SU-DHL-6 (cell line): Measurements from ENCODE around the gene CTPS1.

Experiments
- H2AFZ ChIP-seq: fragments of 200-600 bp; sonication (generic); 2 replicates; pipeline ENCODE4 v1.6.1; 2014; ENCODE audit warnings: low read depth, mild to moderate bottlenecking, moderate library complexity, mixed read lengths, antibody characterized with exemption, low read length; ENCODE audit not compliant: severe bottlenecking
- H3F3A ChIP-seq: fragments of 200-600 bp; shearing (Covaris generic); 2 replicates; pipeline ENCODE4 v1.6.0; 2016; ENCODE audit warnings: antibody characterized with exemption, mild to moderate bottlenecking; ENCODE audit not compliant: insufficient read depth
- H3K27ac ChIP-seq: fragments of 200-600 bp; sonication (generic); 2 replicates; pipeline ENCODE4 v1.5.1; 2016; ENCODE audit warnings: low read depth, mild to moderate bottlenecking, low read length, moderate library complexity, mixed read lengths
- H3K27me3 ChIP-seq: fragments of 200-600 bp; sonication (generic), shearing (Covaris generic); 2 replicates; pipeline ENCODE4 v1.6.0; 2014; ENCODE audit warnings: mild to moderate bottlenecking, low read length
- H3K36me3 ChIP-seq: fragments of 200-600 bp; sonication (generic); 2 replicates; pipeline ENCODE4 v1.6.1; 2014; ENCODE audit warnings: mild to moderate bottlenecking, low read length, mixed read lengths
- H3K4me2 ChIP-seq: fragments of 300-600, 200-600 bp; shearing (Covaris generic), sonication (generic); 2 replicates; pipeline ENCODE4 v1.6.0; 2014; ENCODE audit warnings: low read length, low read depth, mild to moderate bottlenecking; ENCODE audit not compliant: poor library complexity, severe bottlenecking
- H3K4me3 ChIP-seq: fragments of 200-600 bp; sonication (generic); 2 replicates; pipeline ENCODE4 v1.5.1; 2014; ENCODE audit warnings: antibody characterized with exemption, low read length, mild to moderate bottlenecking, mixed read lengths; ENCODE audit not compliant: insufficient read depth, poor library complexity, severe bottlenecking
- H3K79me2 ChIP-seq: fragments of 200-600 bp; sonication (generic); 2 replicates; pipeline ENCODE4 v1.6.1; 2014; ENCODE audit warnings: mild to moderate bottlenecking, low read length, moderate library complexity; ENCODE audit not compliant: insufficient read depth
- H3K9ac ChIP-seq: fragments of 200-600 bp; sonication (generic); 2 replicates; pipeline ENCODE4 v1.7.0; 2014; ENCODE audit warnings: mild to moderate bottlenecking, low read length
- H3K9me2 ChIP-seq: fragments of 200-600 bp; sonication (generic); replicated peaks from 2 replicates; pipeline ENCODE4 v1.6.1; 2014; ENCODE audit warnings: low read length; ENCODE audit not compliant: insufficient read depth
- H3K9me3 ChIP-seq: fragments of 200-600 bp; sonication (generic); 2 replicates; pipeline ENCODE4 v1.6.1; 2014; ENCODE audit warnings: low read length, mixed read lengths; ENCODE audit not compliant: insufficient read depth
- H4K20me1 ChIP-seq: fragments of 200-600 bp; sonication (generic); 2 replicates; pipeline ENCODE4 v1.6.1; 2014; ENCODE audit warnings: low read depth, mild to moderate bottlenecking, antibody characterized with exemption, low read length, moderate library complexity, mixed read lengths
- EZH2phosphoT487 ChIP-seq: fragments of 200-600 bp; sonication (generic), shearing (Covaris generic); conservative IDR thresholded peaks from 2 replicates; pipeline ENCODE4 v1.6.1; 2018; ENCODE audit warnings: mild to moderate bottlenecking, antibody characterized with exemption, low read length, moderate library complexity, mixed read lengths
- TF ChIP-seq, protein P1 (sequence below): fragments of 200-600 bp; sonication (generic); IDR thresholded peaks from one replicate; pipeline ENCODE4 v1.5.1; 2017; ENCODE audit warnings: antibody characterized with exemption, mild to moderate bottlenecking, low read length, moderate library complexity; ENCODE audit not compliant: insufficient read depth, poor library complexity, severe bottlenecking

Gene CTPS1

DNA sequence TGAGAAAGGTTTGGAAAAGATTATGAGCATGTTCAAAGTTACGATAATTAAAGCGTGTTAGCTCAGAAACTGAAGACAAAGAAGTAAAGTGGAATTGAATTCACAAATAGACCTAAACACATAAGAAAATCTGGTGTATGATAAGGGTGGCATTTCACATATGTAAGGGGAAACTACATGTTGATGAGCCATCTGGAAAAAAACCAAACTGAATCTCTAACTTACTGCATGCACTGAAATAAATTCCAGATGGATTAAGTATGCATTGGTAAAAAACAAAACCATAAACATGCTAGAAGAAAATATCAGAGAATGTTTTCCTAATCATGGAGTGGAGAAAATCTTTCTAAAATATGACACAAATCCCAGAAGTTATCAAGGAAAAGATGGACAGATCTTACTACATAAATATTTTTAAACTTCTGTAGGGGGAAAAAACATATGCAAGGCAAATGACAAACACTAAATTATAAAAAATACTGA, 34.0 kb upstream of the CTPS1 start:
- no peaks in the 10 kb centered on the region for H4K20me1 ChIP-seq
- H3K27me3 ChIP-seq, result no peaks in the 10 kb centered on the region
- no peak for TF ChIP-seq EZH2phosphoT487
- TF ChIP-seq, protein P1, sequence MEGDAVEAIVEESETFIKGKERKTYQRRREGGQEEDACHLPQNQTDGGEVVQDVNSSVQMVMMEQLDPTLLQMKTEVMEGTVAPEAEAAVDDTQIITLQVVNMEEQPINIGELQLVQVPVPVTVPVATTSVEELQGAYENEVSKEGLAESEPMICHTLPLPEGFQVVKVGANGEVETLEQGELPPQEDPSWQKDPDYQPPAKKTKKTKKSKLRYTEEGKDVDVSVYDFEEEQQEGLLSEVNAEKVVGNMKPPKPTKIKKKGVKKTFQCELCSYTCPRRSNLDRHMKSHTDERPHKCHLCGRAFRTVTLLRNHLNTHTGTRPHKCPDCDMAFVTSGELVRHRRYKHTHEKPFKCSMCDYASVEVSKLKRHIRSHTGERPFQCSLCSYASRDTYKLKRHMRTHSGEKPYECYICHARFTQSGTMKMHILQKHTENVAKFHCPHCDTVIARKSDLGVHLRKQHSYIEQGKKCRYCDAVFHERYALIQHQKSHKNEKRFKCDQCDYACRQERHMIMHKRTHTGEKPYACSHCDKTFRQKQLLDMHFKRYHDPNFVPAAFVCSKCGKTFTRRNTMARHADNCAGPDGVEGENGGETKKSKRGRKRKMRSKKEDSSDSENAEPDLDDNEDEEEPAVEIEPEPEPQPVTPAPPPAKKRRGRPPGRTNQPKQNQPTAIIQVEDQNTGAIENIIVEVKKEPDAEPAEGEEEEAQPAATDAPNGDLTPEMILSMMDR, result no peak
- H3K9me3 ChIP-seq, result no peaks in the 10 kb centered on the region
- no peak overlapping the region for H3K27ac ChIP-seq
- H3K9ac ChIP-seq, result no peak overlapping the region
- no peak overlapping the region for H3K4me3 ChIP-seq
- H3K36me3 ChIP-seq, result no peaks in the 10 kb centered on the region
- H2AFZ ChIP-seq, result no peak overlapping the region
- H3F3A ChIP-seq, result no peaks in the 10 kb centered on the region
- no peak overlapping the region for H3K4me2 ChIP-seq
- no peaks in the 10 kb centered on the region for H3K79me2 ChIP-seq
- H3K9me2 ChIP-seq, result no peaks in the 10 kb centered on the region

GRCh38 chr1:40948741-40949443, 30.6 kb upstream of the CTPS1 start:
- Histone ChIP-seq H3K79me2 (no peaks in the 10 kb centered on the region), H3K4me2 (no peak overlapping the region), H3K36me3 (no peaks in the 10 kb centered on the region), H3K27ac (no peak overlapping the region), H3K9me3 (no peaks in the 10 kb centered on the region), H3K4me3 (no peak overlapping the region), H2AFZ (no peak overlapping the region), H4K20me1 (no peaks in the 10 kb centered on the region), H3K9me2 (no peaks in the 10 kb centered on the region), H3F3A (no peaks in the 10 kb centered on the region), H3K27me3 (no peaks in the 10 kb centered on the region), H3K9ac (no peak overlapping the region)
- TF ChIP-seq EZH2phosphoT487, result no peak
- TF ChIP-seq, protein P1, result peak; percentile 63

DNA sequence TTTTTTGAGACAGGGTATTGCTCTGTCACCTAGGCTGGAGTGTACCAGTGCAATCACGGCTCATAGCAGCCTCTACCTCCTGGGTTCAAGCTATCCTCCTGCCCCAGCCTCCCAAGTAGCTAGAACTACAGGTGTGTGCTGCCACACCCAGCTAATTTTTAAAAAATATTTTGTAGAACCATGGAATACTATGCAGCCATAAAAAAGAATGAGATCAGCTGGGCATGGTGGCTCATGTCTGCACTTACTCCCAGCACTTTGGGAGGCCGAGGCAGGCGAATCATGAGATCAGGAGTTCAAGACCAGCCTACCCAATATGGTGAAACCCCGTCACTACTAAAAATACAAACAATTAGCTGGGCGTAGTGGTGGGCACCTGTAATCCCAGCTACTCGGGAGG, 29.9 kb upstream of the CTPS1 start:
- Histone ChIP-seq H3K27me3 (no peaks in the 10 kb centered on the region), H3K9ac (no peak overlapping the region), H4K20me1 (no peaks in the 10 kb centered on the region), H3K27ac (no peak overlapping the region), H3K79me2 (no peaks in the 10 kb centered on the region), H3K36me3 (no peaks in the 10 kb centered on the region), H3K9me3 (no peaks in the 10 kb centered on the region), H3F3A (no peaks in the 10 kb centered on the region), H2AFZ (no peak overlapping the region), H3K9me2 (no peaks in the 10 kb centered on the region), H3K4me3 (no peak overlapping the region), H3K4me2 (no peak overlapping the region)
- TF ChIP-seq, protein P1, result no peak
- no peak for TF ChIP-seq EZH2phosphoT487
